Mesenchymal stem cell (in vitro differentiated cells and primary cell): ENCODE data around the gene STEAP3.

Experiments used
- DNase-seq: peaks from one replicate; pipeline ENCODE4 v3.0.0-alpha.2; 2013
- H2AFZ ChIP-seq: one replicate; pipeline ENCODE4 v1.6.1; 2013; ENCODE audit warnings: low read depth, mild to moderate bottlenecking, control low read depth, inconsistent platforms, low read length, moderate library complexity
- H2AK5ac ChIP-seq: 2 replicates; pipeline ENCODE4 v1.6.1; 2013; ENCODE audit warnings: low read length, moderate library complexity, mild to moderate bottlenecking, inconsistent platforms; ENCODE audit not compliant: severe bottlenecking
- H2BK120ac ChIP-seq: one replicate; pipeline ENCODE4 v1.6.1; 2013; ENCODE audit warnings: low read depth, mild to moderate bottlenecking, inconsistent platforms, low read length, moderate library complexity
- H2BK12ac ChIP-seq, 2 experiments: one replicate each; pipeline ENCODE4 v1.6.1; 2013; ENCODE audit warnings: inconsistent platforms in 2 of 2, low read length in 2 of 2, mild to moderate bottlenecking in 2 of 2, moderate library complexity in 2 of 2, control low read depth in 1 of 2
- H2BK15ac ChIP-seq: one replicate; pipeline ENCODE4 v1.6.1; 2013; ENCODE audit warnings: mild to moderate bottlenecking, low read depth, inconsistent platforms; ENCODE audit not compliant: poor library complexity, severe bottlenecking
- H2BK5ac ChIP-seq: 2 replicates; pipeline ENCODE4 v1.6.1; 2013; ENCODE audit warnings: low read depth, mild to moderate bottlenecking, low read length, control low read depth, inconsistent platforms; ENCODE audit not compliant: poor library complexity, severe bottlenecking
- H3K14ac ChIP-seq, 2 experiments: one replicate each; pipeline ENCODE4 v1.6.1; 2013; ENCODE audit warnings: inconsistent platforms in 2 of 2, low read length in 2 of 2, control low read depth in 1 of 2, mild to moderate bottlenecking in 1 of 2, moderate library complexity in 1 of 2
- H3K18ac ChIP-seq, 2 experiments: one replicate each; pipeline ENCODE4 v1.6.1; 2013; ENCODE audit warnings: inconsistent platforms in 2 of 2, low read length in 2 of 2, control low read depth in 1 of 2, low read depth in 1 of 2, mild to moderate bottlenecking in 1 of 2
- H3K23ac ChIP-seq, 2 experiments: one replicate each; pipeline ENCODE4 v1.6.1; 2013; ENCODE audit warnings: inconsistent platforms in 2 of 2, low read length in 2 of 2, mild to moderate bottlenecking in 2 of 2, moderate library complexity in 2 of 2, control low read depth in 1 of 2
- H3K27ac ChIP-seq: 2 replicates; pipeline ENCODE4 v1.5.1; 2013; ENCODE audit warnings: mild to moderate bottlenecking, moderate library complexity, low read length, control low read depth, inconsistent platforms; ENCODE audit not compliant: poor library complexity, severe bottlenecking
- H3K27me3 ChIP-seq, 2 experiments: 2 replicates each; pipeline versions ENCODE4 v1.6.1 to v1.7.0; 2013; ENCODE audit warnings: low read length in 2 of 2, mild to moderate bottlenecking in 2 of 2, moderate library complexity in 2 of 2, control low read depth in 1 of 2, inconsistent platforms in 1 of 2; ENCODE audit not compliant: control insufficient read depth in 1 of 2, insufficient read depth in 1 of 2
- H3K36me3 ChIP-seq, 2 experiments: 2 replicates each; pipeline versions ENCODE4 v1.6.1 to v1.7.0; 2013; ENCODE audit warnings: low read length in 2 of 2, control low read depth in 1 of 2, inconsistent platforms in 1 of 2, low read depth in 1 of 2, mild to moderate bottlenecking in 1 of 2; ENCODE audit not compliant: insufficient read depth in 2 of 2, control insufficient read depth in 1 of 2
- H3K4ac ChIP-seq, 2 experiments: one replicate each; pipeline ENCODE4 v1.6.1; 2013; ENCODE audit warnings: inconsistent platforms in 2 of 2, low read length in 2 of 2, mild to moderate bottlenecking in 2 of 2, moderate library complexity in 2 of 2, control low read depth in 1 of 2, low read depth in 1 of 2
- H3K4me1 ChIP-seq: 2 replicates; pipeline ENCODE4 v1.6.1; 2013; ENCODE audit warnings: low read depth, low read length, control low read depth; ENCODE audit not compliant: control insufficient read depth, insufficient read depth
- H3K4me2 ChIP-seq: 2 replicates; pipeline ENCODE4 v1.6.1; 2013; ENCODE audit warnings: low read length, mild to moderate bottlenecking, inconsistent platforms; ENCODE audit not compliant: poor library complexity, severe bottlenecking
- H3K4me3 ChIP-seq, 2 experiments: 2 replicates each; pipeline versions ENCODE4 v1.5.1 to v1.7.0; 2013; ENCODE audit warnings: low read length in 2 of 2, mild to moderate bottlenecking in 2 of 2, control low read depth in 1 of 2, low read depth in 1 of 2; ENCODE audit not compliant: insufficient read depth in 1 of 2
- H3K79me1 ChIP-seq: replicated peaks from 2 replicates; pipeline ENCODE4 v1.6.1; 2013; ENCODE audit warnings: mild to moderate bottlenecking, control low read depth, low read length, inconsistent platforms; ENCODE audit not compliant: poor library complexity, severe bottlenecking
- H3K9ac ChIP-seq: 2 replicates; pipeline ENCODE4 v1.7.0; 2013; ENCODE audit warnings: mild to moderate bottlenecking, low read length, moderate library complexity
- H3K9me3 ChIP-seq: 2 replicates; pipeline ENCODE4 v1.7.0; 2013; ENCODE audit warnings: mild to moderate bottlenecking, low read length; ENCODE audit not compliant: control insufficient read depth
- H4K8ac ChIP-seq: one replicate; pipeline ENCODE4 v1.6.1; 2013; ENCODE audit warnings: inconsistent platforms, mild to moderate bottlenecking, low read length, moderate library complexity
- H4K91ac ChIP-seq: one replicate; pipeline ENCODE4 v1.6.1; 2013; ENCODE audit warnings: mild to moderate bottlenecking, low read length, inconsistent platforms
- WGBS: methylation state at CpG from one replicate; pipeline ENCODE4 v1.1.7; 2013; ENCODE audit warnings: mixed read lengths; 5-methylcytosine and 5-hydroxymethylcytosine counted together

STEAP3 gene

DNA sequence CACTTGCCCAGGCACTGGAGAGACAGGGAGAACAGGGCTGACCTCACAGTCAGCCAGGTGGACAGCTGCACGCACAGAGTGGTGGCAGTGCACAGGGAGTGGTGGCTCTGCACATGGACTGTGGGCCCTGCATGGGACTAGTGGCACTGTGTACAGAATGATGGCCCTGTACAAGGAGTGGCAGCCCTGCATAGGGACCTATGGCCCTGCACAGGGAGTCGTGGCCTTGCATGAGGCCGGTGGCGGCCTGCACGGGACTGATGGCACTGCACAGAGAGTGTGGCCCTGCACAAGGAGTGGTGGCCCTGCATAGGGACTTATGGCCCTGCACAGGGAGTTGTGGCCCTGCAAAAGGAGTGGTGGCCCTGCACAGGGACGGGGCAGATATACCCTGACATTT lies 19.1 kb upstream of the STEAP3 start:
- H3K4ac ChIP-seq = no peak overlapping the region
- H3K27ac ChIP-seq = no peak overlapping the region
- H3K9ac ChIP-seq = no peak overlapping the region
- DNase-seq = no peak
- H3K79me1 ChIP-seq = no peaks in the 10 kb centered on the region
- no peak overlapping the region for H3K4me2 ChIP-seq
- H2BK5ac ChIP-seq = no peak overlapping the region
- no peak overlapping the region for H4K8ac ChIP-seq
- no peaks in the 10 kb centered on the region for H3K9me3 ChIP-seq
- H4K91ac ChIP-seq = no peak overlapping the region
- H3K18ac ChIP-seq = no peak overlapping the region
- no peak overlapping the region for H2BK120ac ChIP-seq
- no peak overlapping the region for H2AFZ ChIP-seq
- no peak overlapping the region for H3K14ac ChIP-seq
- peaks cover 4 to 30% of the 10 kb centered on the region in 2 experiments for H3K27me3 ChIP-seq
- no peak overlapping the region for H2AK5ac ChIP-seq
- 90% methylated on average over 5 of the region's 6 CpGs for WGBS
- no peaks in the 10 kb centered on the region for H3K36me3 ChIP-seq
- H3K4me3 ChIP-seq = no peak overlapping the region
- no peak overlapping the region for H3K23ac ChIP-seq
- no peak overlapping the region for H2BK12ac ChIP-seq
- peaks cover 9% of the 10 kb centered on the region for H3K4me1 ChIP-seq
- no peak overlapping the region for H2BK15ac ChIP-seq

DNA sequence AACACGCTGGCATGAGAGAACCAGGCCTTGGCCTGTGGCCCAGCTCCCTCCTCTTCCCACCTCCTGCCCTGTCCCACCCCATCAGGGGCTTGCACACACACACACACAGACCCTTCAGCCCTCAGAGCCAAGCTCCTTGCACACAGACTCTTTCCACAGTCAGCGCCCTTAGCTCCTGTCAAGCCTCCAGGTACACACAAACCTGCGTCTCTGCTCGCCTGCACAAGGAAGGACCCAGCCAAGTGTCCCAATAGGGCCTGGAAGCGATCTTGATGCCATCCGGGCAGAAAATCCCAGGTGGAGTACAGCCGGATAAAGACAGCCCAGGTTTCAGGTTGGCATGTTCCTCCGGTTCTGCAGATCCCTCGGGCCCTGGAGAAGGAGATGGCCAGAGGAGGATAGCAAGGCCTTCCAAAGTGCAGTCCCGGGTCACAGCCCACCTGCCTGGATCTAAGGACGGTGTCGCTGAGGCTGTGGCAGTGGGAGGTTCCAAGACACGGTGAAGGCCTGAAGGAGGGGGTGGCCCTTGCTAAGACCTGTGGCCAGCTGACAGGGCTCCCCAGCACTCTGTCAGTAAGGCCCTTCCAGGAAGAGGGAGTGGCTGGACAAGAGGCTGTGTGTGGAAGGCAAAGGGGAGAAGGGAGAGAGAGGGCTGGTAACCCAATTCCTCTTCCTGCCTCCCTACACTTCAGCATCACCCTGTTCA lies 18.5 kb upstream of the STEAP3 start:
- no peak overlapping the region for H2BK15ac ChIP-seq
- H3K4ac ChIP-seq = no peak overlapping the region
- no peak overlapping the region for H3K23ac ChIP-seq
- H3K9ac ChIP-seq = no peak overlapping the region
- H2BK120ac ChIP-seq = no peak overlapping the region
- H3K27ac ChIP-seq = no peak overlapping the region
- no peak overlapping the region for H2BK5ac ChIP-seq
- no peak overlapping the region for H3K4me3 ChIP-seq
- H2AFZ ChIP-seq = no peak overlapping the region
- H3K4me2 ChIP-seq = no peak overlapping the region
- peaks cover 9% of the 10 kb centered on the region for H3K4me1 ChIP-seq
- DNase-seq = no peak
- H3K27me3 ChIP-seq = peaks cover 4 to 33% of the 10 kb centered on the region in 2 experiments
- 83% methylated on average over 13 of the region's 13 CpGs for WGBS
- no peak overlapping the region for H2AK5ac ChIP-seq
- H3K36me3 ChIP-seq = no peaks in the 10 kb centered on the region
- no peak overlapping the region for H4K91ac ChIP-seq
- no peak overlapping the region for H3K14ac ChIP-seq
- no peak overlapping the region for H2BK12ac ChIP-seq
- no peak overlapping the region for H4K8ac ChIP-seq
- no peaks in the 10 kb centered on the region for H3K9me3 ChIP-seq
- H3K18ac ChIP-seq = no peak overlapping the region
- H3K79me1 ChIP-seq = no peaks in the 10 kb centered on the region

DNA sequence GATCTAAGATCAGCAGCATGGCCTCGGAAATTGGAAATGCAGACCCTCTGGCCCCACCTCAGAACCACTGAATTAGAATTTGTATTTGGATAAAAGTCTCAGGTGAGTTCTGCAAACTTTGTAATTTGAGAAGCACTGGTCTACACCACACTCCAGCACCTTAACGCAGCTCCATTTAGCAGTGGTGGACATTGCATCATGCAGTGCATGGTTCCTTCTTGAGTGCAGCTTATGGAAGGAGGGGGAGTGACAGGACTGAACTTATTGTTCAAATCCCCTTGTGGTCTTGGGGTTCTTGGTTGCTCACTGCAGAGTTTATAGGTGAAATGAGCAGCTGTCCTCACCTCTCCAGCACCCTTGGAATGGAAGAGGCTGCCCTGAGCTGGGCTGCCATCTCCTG lies 17.4 kb upstream of the STEAP3 start:
- H2BK12ac ChIP-seq = no peak overlapping the region
- H3K36me3 ChIP-seq = no peaks in the 10 kb centered on the region
- DNase-seq = no peak
- H3K9me3 ChIP-seq = no peaks in the 10 kb centered on the region
- no peak overlapping the region for H3K4ac ChIP-seq
- no peak overlapping the region for H3K4me2 ChIP-seq
- no peaks in the 10 kb centered on the region for H3K79me1 ChIP-seq
- H3K4me3 ChIP-seq = no peak overlapping the region
- no peak overlapping the region for H4K91ac ChIP-seq
- 100% methylated on average over 1 of the region's 2 CpGs for WGBS
- H3K27ac ChIP-seq = no peak overlapping the region
- no peak overlapping the region for H3K9ac ChIP-seq
- no peak overlapping the region for H3K18ac ChIP-seq
- no peak overlapping the region for H3K23ac ChIP-seq
- H4K8ac ChIP-seq = no peak overlapping the region
- no peak overlapping the region for H2BK15ac ChIP-seq
- H2BK5ac ChIP-seq = no peak overlapping the region
- H3K27me3 ChIP-seq = peaks cover 0 to 32% of the 10 kb centered on the region in 2 experiments
- no peak overlapping the region for H2AK5ac ChIP-seq
- no peak overlapping the region for H2AFZ ChIP-seq
- no peak overlapping the region for H2BK120ac ChIP-seq
- no peak overlapping the region for H3K14ac ChIP-seq
- peaks cover 11% of the 10 kb centered on the region for H3K4me1 ChIP-seq

DNA sequence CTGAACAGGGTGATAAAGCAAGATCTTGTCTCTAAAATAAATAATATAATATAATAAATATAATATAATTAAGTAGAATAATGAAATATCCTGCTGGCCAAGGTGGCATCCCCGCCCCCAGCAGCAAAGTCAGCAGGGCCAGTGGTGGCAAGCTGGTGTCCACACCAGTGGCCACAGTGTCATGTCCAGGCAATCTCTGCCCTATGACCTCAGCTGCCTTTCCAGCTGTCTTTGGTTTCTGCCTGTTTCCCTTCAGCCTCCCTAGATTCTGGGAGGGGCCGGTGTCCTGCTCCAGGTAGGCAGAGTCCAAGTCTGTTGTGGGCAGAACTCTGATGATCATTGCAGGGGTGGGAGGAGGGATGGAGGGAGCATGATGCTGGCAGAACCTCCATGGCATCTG lies 16.2 kb upstream of the STEAP3 start:
- Histone ChIP-seq H3K36me3 (no peaks in the 10 kb centered on the region), H3K9me3 (no peaks in the 10 kb centered on the region), H3K23ac (no peak overlapping the region), H2BK12ac (no peak overlapping the region), H3K27me3 (peaks cover 0 to 32% of the 10 kb centered on the region in 2 experiments), H3K14ac (no peak overlapping the region), H3K9ac (no peak overlapping the region), H3K79me1 (no peaks in the 10 kb centered on the region), H2BK120ac (no peak overlapping the region), H3K4me3 (no peak overlapping the region), H2BK15ac (no peak overlapping the region), H2AK5ac (no peak overlapping the region), H2AFZ (no peak overlapping the region), H3K4me2 (no peak overlapping the region), H4K8ac (no peak overlapping the region), H3K4ac (no peak overlapping the region), H3K18ac (no peak overlapping the region), H3K27ac (no peak overlapping the region), H4K91ac (no peak overlapping the region), H2BK5ac (no peak overlapping the region), H3K4me1 (peaks cover 13% of the 10 kb centered on the region)
- DNase-seq = no peak
- WGBS = 78% methylated on average over 2 of the region's 2 CpGs
